Gastrocnemius medialis (tissue), 4 donors: ENCODE data around the gene ADD3. TPM values are rescaled to one million over a fixed set of nuclear protein-coding genes. Genes with fewer than 3 reads are reported as not detected.
A peak's percentile ranks its signal among the peaks of the same experiment; 100 is the strongest.

Source experiments
- ATAC-seq, 2 donors: fragments of 150-250 bp; one replicate each; pipeline ENCODE4 v1.9.1; 2016
- DNase-seq, 2 donors: peaks; one replicate each; pipeline ENCODE4 v3.0.0-alpha.2; 2019
- H3K27ac ChIP-seq, 4 donors: fragments of 200-600 bp; sonication (generic); 1 replicate in 1 of 4; 2 replicates in 3 of 4; pipeline ENCODE4 v1.5.1; 2016 to 2018; ENCODE audit warnings: mild to moderate bottlenecking in 2 of 4, moderate library complexity in 1 of 4
- H3K27me3 ChIP-seq, 3 donors: fragments of 200-600 bp; sonication (generic) in 2 of 3; 1 replicate in 1 of 3; 2 replicates in 2 of 3; pipeline versions ENCODE4 v1.5.1 to v1.6.0; 2016 to 2019; ENCODE audit warnings: mild to moderate bottlenecking in 1 of 3, moderate library complexity in 1 of 3
- H3K36me3 ChIP-seq, 2 donors: fragments of 200-600 bp; sonication (generic) in 1 of 2; one replicate each; pipeline ENCODE4 v1.5.1; 2017 to 2018
- H3K4me1 ChIP-seq, 2 donors: fragments of 200-600 bp; sonication (generic) in 1 of 2; one replicate each; pipeline ENCODE4 v1.5.1; 2016 to 2017; ENCODE audit warnings: mild to moderate bottlenecking in 2 of 2
- H3K4me3 ChIP-seq, 4 donors: fragments of 200-600 bp; sonication (generic) in 3 of 4; 1 replicate in 1 of 4; 2 replicates in 3 of 4; pipeline ENCODE4 v1.5.1; 2016 to 2019; ENCODE audit warnings: mild to moderate bottlenecking in 2 of 4
- H3K9me3 ChIP-seq, 3 donors: fragments of 200-600 bp; sonication (generic) in 2 of 3; 1 replicate in 1 of 3; 2 replicates in 2 of 3; pipeline ENCODE4 v1.5.1; 2016 to 2019
- POLR2A ChIP-seq, 2 donors: fragments of 450-650 bp; IDR thresholded peaks; one replicate each; pipeline ENCODE4 v1.6.1; 2017; ENCODE audit warnings: antibody characterized with exemption in 2 of 2, mild to moderate bottlenecking in 2 of 2, moderate library complexity in 2 of 2
- in situ Hi-C, 4 donors: fragments of 200-750 bp; cut with MboI; loops; one replicate each; pipeline versions ENCODE4 v1.15.0 to v1.8.0; 2017; ENCODE audit warnings: low sequenced_read_pairs in 4 of 4
- intact Hi-C: fragments of 100-400 bp; cut with DNase I; formaldehyde crosslinking; loops from one replicate; pipeline ENCODE4 v1.15.1; 2023; ENCODE audit warnings: low total_unique reads
- total RNA-seq, 4 donors: library from RNA; depleted of rRNA; stranded (reverse); fragments of >200 nt; gene quantifications; one replicate each; pipeline versions ENCODE4 v1.1.0 to v1.2.3, GENCODE V29; 2016
- TF ChIP-seq, protein P1 (sequence below), 5 experiments: fragments of 450-650 bp in 3 of 5; fragments of 200-600 bp in 2 of 5; sonication (generic) in 2 of 5; IDR thresholded peaks in 4 of 5; conservative IDR thresholded peaks in 1 of 5; 1 replicate in 4 of 5; 2 replicates in 1 of 5; pipeline ENCODE4 v1.5.1; 2016 to 2019; ENCODE audit warnings: antibody characterized with exemption in 5 of 5, mild to moderate bottlenecking in 3 of 5, moderate library complexity in 3 of 5

Gene ADD3
- total RNA-seq, 4 donors from 2014 or later = 16.0 to 31.3 (median 18.4) TPM

DNA sequence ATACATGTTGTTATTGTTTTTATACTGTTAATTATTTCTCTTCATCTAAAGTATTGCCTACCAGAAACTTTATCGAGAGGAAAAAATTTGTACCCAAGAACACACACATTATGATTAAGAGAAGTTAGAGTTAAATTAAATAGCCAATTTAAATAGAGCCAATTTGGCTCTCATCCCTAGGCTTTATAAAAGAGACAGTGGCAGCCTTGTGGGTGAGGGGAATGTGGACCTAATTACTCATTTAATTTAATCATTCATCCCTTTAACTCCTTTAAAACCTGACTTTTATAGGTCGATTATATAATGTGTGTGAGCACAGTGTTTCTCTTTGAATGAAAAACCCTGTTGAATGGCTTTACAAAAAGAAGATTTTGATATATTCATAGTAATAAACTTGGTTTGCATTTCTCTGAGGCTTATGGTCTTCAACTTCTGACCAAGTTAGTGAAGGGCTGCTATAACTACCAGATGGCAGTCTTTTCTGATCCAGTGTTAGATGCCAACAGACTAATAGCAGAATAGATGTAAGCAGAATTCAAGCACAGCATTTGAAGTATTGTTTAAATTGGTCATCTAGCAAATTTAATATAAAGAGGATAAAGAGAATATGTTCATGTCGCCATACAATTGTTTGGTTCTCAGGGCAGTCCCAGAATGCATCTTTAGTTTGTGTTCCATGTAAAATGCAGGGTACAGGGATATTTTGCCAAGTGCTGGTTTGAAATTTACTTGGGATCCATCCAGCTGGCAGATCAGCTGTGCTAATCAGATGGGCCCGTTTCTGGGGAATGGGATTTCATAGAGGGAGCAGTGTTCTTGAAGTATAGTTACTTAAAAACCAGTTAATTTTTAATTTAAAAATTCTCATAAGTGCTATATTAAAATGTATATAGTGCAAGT lies 25.3 kb downstream of the ADD3 start:
- ATAC-seq = no peak
- H3K4me1 ChIP-seq = peaks cover 18 to 23% of the 10 kb centered on the region in 2 donors
- H3K27me3 ChIP-seq = no peaks in the 10 kb centered on the region
- H3K4me3 ChIP-seq = no peak overlapping the region
- no peaks in the 10 kb centered on the region for H3K36me3 ChIP-seq
- no peaks in the 10 kb centered on the region for H3K9me3 ChIP-seq
- peak overlapping the region in 1 of 4 donors; percentile 37 for H3K27ac ChIP-seq
- intact Hi-C loops = no loop called here
- no peak for DNase-seq
- TF ChIP-seq, protein P1, sequence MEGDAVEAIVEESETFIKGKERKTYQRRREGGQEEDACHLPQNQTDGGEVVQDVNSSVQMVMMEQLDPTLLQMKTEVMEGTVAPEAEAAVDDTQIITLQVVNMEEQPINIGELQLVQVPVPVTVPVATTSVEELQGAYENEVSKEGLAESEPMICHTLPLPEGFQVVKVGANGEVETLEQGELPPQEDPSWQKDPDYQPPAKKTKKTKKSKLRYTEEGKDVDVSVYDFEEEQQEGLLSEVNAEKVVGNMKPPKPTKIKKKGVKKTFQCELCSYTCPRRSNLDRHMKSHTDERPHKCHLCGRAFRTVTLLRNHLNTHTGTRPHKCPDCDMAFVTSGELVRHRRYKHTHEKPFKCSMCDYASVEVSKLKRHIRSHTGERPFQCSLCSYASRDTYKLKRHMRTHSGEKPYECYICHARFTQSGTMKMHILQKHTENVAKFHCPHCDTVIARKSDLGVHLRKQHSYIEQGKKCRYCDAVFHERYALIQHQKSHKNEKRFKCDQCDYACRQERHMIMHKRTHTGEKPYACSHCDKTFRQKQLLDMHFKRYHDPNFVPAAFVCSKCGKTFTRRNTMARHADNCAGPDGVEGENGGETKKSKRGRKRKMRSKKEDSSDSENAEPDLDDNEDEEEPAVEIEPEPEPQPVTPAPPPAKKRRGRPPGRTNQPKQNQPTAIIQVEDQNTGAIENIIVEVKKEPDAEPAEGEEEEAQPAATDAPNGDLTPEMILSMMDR (IDR thresholded peaks at IDR 0.05 in 4 of 5, conservative IDR thresholded peaks at IDR 0.05 in 1 of 5) = no peak
- no peak for TF ChIP-seq POLR2A (IDR thresholded peaks at IDR 0.05)
- in situ Hi-C loops = no loop called here

DNA sequence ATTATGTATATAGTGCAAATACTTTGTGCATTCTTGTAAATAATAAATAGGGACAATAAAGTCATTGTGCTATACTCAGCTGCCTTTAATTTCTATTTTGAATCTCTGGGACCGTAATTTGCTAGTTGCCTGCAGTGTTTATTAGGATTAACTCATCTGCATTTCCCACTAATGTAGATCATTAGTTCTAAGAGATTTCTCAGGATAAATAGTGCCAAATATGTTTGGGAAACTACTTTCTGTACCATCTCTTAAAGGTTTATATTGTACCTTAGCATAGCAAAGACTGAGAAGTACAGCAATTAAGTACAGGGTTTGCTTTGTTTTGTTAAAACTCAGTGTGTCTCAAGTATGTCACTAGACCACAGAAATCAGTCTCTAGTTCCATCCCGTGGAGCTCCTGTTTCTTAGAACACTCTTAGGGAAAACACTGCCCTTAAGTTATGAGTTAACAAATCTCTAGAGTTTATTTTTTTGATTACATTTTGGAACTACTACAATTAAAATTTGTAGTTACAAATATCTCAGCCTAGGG lies 26.0 kb downstream of the ADD3 start:
- no peak overlapping the region for H3K27ac ChIP-seq

GRCh38 chr10:110034596-110034995 lies 26.8 kb downstream of the ADD3 start:
- no peak overlapping the region for H3K4me3 ChIP-seq
- no peaks in the 10 kb centered on the region for H3K27me3 ChIP-seq
- no peaks in the 10 kb centered on the region for H3K36me3 ChIP-seq
- no peaks in the 10 kb centered on the region for H3K9me3 ChIP-seq
- in situ Hi-C loops = no loop called here
- peaks cover 18 to 23% of the 10 kb centered on the region in 2 donors for H3K4me1 ChIP-seq
- TF ChIP-seq, protein P1 (IDR thresholded peaks at IDR 0.05 in 4 of 5, conservative IDR thresholded peaks at IDR 0.05 in 1 of 5) = no peak
- TF ChIP-seq POLR2A (IDR thresholded peaks at IDR 0.05) = no peak
- intact Hi-C loops = no loop called here
- DNase-seq = no peak
- no peak overlapping the region for H3K27ac ChIP-seq
- ATAC-seq = no peak

More for the DNA sequence above, 26.0 kb downstream of the ADD3 start:
- TF ChIP-seq POLR2A (IDR thresholded peaks at IDR 0.05) = no peak
- TF ChIP-seq, protein P1 (IDR thresholded peaks at IDR 0.05 in 4 of 5, conservative IDR thresholded peaks at IDR 0.05 in 1 of 5) = no peak
- intact Hi-C loops (no loop called here), in situ Hi-C loops (no loop called here)
- no peak for ATAC-seq
- Histone ChIP-seq H3K4me1 (peaks cover 18 to 23% of the 10 kb centered on the region in 2 donors), H3K4me3 (no peak overlapping the region), H3K27me3 (no peaks in the 10 kb centered on the region), H3K36me3 (no peaks in the 10 kb centered on the region), H3K9me3 (no peaks in the 10 kb centered on the region)
- no peak for DNase-seq

DNA sequence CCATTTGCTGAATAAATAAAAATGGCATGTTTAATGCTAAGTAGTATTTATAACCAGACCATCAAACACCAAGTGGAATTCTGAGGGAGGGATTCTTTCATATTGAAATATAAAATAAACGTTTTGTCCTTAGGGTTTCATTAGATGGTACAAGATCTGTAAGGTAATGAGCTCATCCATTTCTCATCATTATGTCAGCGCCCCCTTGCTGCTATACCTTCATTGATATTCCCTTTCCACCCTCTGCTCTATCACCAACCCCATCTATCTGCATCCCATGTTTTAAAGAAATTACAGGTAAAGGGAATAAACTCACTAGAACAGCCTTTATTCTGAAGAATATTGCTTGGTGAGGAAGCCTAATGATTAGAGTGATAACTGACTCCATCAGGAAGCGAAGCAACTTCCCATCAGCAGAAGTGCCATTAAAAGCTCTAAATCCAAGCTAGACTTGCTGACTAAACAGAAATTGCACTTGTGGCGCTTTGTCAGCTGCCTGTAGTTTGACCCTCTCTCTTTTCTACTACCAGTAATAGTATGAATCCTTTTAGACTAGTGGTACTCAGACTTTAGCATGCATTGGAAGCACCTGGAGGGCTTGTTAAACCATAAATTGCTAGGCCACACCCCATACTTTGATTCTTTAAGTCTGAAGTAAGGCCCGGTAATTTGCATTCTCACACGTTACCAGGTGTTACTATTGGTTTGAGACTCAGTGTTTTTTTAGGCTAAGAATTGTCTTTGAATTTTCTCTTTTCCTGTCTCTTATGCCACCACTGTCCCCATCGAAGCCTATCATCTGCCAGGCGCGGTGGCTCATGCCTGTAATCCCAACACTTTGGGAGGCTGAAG lies 27.5 kb downstream of the ADD3 start:
- in situ Hi-C loops = no loop called here
- no peak overlapping the region for H3K27ac ChIP-seq
- ATAC-seq (no peak), DNase-seq (no peak)
- H3K36me3 ChIP-seq = no peaks in the 10 kb centered on the region
- no peak for TF ChIP-seq POLR2A (IDR thresholded peaks at IDR 0.05)
- TF ChIP-seq, protein P1 (IDR thresholded peaks at IDR 0.05 in 4 of 5, conservative IDR thresholded peaks at IDR 0.05 in 1 of 5) = no peak
- intact Hi-C loops = no loop called here
- H3K9me3 ChIP-seq = no peaks in the 10 kb centered on the region
- no peaks in the 10 kb centered on the region for H3K27me3 ChIP-seq
- H3K4me3 ChIP-seq = no peak overlapping the region
- peaks cover 18 to 23% of the 10 kb centered on the region in 2 donors for H3K4me1 ChIP-seq
